HG02678 (cell line): ENCODE data around the gene CARMIL3.
A peak's percentile ranks its signal among the peaks of the same experiment; 100 is the strongest.
"Not testable (repeated sequence)": the region's sequence is repeated elsewhere in the genome, so short reads cannot be mapped to it uniquely, and the experiment has no call there.

Experiments
- ATAC-seq: cut with Tn5 transposase; IDR thresholded peaks from one replicate; pipeline ENCODE4 v1.9.1; 2021; ENCODE audit warnings: mild to moderate bottlenecking, moderate library complexity; ENCODE audit not compliant: unreplicated experiment

The CARMIL3 gene

GRCh38 chr14:24093901-24094840, 42.4 kb downstream of the CARMIL3 start, which contains the start of gene PCK2:
TSS of gene PCK2 (plus strand) at chr14:24094311. CDS start at chr14:24094406, 95 bp downstream.
- ATAC-seq, result peak; percentile 49

GRCh38 chr14:24094841-24095270, 43.0 kb downstream of the CARMIL3 start:
- ATAC-seq, result no peak

DNA sequence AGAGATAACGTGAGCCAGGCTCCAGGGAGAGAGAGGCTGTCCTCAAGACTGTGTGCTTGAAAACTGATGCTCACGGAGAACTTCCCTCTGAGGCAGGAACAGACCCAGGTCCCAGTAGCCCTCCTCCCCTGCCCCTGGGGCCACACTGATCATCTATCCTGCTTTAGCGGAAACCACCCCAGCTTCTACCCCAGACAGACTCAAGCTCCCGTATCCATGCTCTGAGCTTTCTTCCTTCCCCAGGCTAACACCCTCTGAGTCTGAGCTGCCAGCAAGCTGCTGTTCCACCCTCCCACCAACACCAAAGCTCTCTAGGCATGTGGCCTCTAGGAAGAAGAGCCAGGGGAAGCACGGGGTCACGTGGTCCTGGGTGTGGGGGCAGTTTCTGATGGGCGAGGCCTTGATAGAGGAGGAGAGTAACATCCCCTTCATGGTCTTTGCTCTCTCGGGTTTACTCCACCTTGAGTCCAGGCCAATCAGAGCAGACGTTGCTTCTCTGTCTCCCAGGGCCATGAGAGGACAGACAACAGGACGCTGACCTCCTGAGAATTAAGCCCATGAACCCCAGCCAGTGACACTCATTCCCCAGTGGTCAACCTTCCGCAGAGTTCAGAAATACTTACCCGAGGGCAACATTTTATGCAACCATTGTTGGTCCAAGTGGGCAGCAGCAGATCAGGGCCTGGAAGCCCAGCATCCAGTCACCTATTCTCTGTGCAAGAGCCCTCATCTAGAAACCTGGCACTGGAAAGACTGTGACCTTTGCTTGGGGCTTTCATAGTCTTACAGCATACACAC, 43.7 kb downstream of the CARMIL3 start:
- ATAC-seq, result peak; percentile 66

DNA sequence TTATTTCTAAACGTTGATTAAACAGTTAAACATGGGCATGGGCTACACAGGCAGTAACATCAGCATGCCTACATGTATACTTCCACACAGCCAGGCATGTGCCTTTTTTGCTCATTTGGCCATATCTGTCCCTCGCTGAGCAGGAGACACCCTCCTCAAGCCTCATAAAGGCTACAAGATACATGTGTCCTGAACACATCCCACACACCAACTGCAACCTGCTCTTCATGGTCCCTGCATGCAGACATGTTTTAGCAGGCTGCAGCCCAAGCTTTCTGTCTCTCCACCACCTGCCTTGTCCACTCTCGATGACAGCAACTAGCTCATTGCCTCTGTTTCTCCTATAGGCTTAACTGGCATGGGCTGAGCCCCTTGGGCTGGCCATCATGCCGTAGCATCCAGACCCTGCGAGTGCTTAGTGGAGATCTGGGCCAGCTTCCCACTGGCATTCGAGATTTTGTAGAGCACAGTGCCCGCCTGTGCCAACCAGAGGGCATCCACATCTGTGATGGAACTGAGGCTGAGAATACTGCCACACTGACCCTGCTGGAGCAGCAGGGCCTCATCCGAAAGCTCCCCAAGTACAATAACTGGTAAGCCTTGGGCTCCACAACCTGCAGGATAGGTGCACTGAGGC, 44.9 kb downstream of the CARMIL3 start:
- no peak for ATAC-seq

- ATAC-seq, result no peak
Observed at GRCh38 chr14:24098229-24098926, 46.6 kb downstream of the CARMIL3 start.

GRCh38 chr14:24098927-24099813, 47.4 kb downstream of the CARMIL3 start:
- ATAC-seq, result no peak

GRCh38 chr14:24100197-24100981, 48.6 kb downstream of the CARMIL3 start:
- ATAC-seq, result no peak

GRCh38 chr14:24100982-24101494, 49.2 kb downstream of the CARMIL3 start:
- no peak for ATAC-seq

GRCh38 chr14:24102357-24103048, 50.7 kb downstream of the CARMIL3 start:
- ATAC-seq, result no peak

- ATAC-seq, result no peak
Observed at GRCh38 chr14:24103451-24103850, 51.6 kb downstream of the CARMIL3 start.

- ATAC-seq, result not testable (repeated sequence)
Observed at GRCh38 chr14:24105609-24106239, 53.9 kb downstream of the CARMIL3 start.

DNA sequence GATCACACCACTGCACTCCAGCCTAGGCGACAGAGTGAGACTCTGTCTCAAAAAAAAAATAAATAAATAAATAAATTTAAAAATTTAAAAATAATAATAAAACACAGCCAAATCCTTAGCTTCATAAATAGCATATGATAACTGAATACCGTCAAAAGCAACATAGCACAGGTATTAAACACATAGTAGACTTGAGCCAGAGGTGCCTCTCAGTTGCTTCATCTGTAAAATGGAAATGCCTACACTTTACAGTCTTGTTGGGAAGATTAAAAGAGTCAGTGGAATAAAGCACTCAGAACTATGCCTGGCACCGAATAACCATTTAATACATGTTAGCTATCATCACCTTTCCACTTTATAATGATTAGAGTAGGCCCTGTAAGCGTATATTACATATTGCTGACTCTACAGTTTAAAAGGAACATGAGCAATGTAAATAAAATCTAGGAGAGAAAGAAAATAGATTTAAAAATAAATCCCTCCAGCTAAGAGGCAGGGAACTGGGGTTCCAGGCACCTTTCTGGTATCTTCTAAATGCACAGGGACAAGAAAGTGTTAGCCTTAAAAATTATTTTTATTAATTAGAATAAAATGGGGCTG, 55.0 kb downstream of the CARMIL3 start:
- no peak for ATAC-seq

- peak; percentile 26 for ATAC-seq
Observed at GRCh38 chr14:24108336-24108874, 56.6 kb downstream of the CARMIL3 start.

DNA sequence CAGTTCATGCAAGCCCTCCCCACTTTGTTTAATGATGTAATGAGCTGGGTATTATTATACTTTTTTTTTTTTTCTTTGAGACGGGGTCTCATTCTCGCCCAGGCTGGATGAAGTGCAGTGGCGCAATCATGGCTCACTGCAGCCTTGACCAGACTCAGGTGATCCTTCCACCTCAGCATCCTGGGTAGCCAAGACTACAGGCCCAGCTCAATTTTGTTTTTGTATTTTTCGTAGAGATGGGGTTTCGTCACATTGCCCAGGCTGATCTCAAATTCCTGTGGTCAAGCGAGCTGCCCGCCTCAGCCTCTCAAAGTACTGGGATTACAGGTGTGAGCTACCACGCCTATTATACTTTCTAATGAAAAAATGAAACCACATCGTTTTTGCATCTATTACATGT, 58.3 kb downstream of the CARMIL3 start:
- no peak for ATAC-seq

- ATAC-seq, result no peak
Observed at GRCh38 chr14:24110523-24110922, 58.7 kb downstream of the CARMIL3 start.

DNA sequence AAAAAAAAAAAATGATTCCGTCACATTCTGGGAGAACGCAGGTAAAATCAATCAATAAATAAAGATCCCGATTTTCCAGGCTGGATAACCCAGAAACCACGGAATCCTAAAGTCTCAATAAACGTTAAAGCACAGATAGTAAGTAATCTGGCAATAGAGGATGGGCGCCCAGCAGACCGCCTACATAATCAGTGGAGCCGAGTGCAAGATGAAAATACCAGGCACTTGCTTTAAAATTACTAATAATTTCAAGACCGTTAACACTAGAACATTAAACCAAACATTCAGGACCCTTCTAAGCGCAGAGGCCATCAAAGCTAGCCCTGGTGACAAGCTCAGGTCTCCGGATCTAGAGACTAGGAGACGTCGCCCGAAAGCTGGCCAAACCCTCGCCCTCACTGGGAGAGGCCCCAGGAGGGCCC, 61.6 kb downstream of the CARMIL3 start:
- ATAC-seq, result no peak
